Panc1 (cell line): ENCODE results near the gene TWF2.

Experiments
- CTCF ChIP-seq: fragments of 450-650 bp; IDR thresholded peaks from 2 replicates; pipeline ENCODE4 v1.5.1; 2017; ENCODE audit warnings: mild to moderate bottlenecking
- POLR2AphosphoS5 ChIP-seq: IDR thresholded peaks from 2 replicates; pipeline ENCODE4 v1.6.1; 2012; ENCODE audit warnings: mild to moderate bottlenecking, low read depth, low read length, moderate library complexity
- REST ChIP-seq, 2 experiments: IDR thresholded peaks; 2 replicates each; pipeline ENCODE4 v1.6.1; 2011 to 2012; ENCODE audit warnings: low read depth in 2 of 2, control low read depth in 1 of 2, low read length in 1 of 2, mild to moderate bottlenecking in 1 of 2, moderate library complexity in 1 of 2; ENCODE audit not compliant: insufficient read depth in 1 of 2

- TF ChIP-seq CTCF (no peak), REST (IDR thresholded peaks at IDR 0.05; ENCODE audit: insufficient read depth in 1 of 2, low read depth in 2 of 2, low read length in 1 of 2) (no peak), POLR2AphosphoS5 (no peak)
Observed at GRCh38 chr3:52265387-52265786, 26.4 kb upstream of the TWF2 start.
